ENCODE measurements around the gene PLA2G4F.

PLA2G4F gene

DNA sequence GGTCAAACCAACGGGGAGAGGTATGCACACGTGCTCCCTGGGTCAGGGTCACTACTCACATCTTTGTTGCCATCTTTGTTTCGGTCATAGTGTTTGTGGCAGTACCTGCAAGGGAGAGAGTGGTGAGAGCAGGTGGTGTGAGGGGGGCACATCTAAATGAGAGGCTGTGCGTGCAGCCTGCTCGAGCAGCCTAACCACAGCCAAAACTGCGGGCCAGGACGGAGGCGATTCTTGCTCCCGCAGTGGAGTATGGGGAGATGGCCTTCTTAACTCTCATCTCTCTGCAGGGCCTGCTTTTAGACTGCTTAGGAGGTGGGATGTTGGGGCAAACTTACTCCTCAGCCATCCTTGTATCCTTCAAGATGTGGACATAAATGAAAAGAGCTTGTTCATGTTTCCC, 6.9 kb upstream of the PLA2G4F start:
- DNase-seq, result no peak

DNA sequence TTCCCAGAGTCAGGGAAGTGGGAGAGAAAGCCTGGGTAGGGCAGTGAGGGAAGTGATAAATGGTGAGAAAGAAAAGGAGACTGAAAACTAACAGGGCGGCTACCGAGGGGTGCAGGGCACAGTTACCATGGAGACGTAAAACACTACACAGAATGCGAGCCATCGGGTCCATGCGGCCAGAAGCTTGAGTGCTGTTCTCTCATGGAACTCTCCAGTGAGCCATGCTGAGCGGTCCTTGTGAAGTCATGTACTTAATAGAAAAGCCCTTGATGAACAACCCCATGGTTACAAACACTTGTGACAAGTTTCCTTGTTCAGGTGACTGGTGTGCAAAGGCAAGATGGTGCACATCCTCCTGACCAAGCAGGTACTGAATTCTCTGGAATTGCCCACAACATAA, 3.7 kb upstream of the PLA2G4F start:
- DNase-seq, result no peak

DNA sequence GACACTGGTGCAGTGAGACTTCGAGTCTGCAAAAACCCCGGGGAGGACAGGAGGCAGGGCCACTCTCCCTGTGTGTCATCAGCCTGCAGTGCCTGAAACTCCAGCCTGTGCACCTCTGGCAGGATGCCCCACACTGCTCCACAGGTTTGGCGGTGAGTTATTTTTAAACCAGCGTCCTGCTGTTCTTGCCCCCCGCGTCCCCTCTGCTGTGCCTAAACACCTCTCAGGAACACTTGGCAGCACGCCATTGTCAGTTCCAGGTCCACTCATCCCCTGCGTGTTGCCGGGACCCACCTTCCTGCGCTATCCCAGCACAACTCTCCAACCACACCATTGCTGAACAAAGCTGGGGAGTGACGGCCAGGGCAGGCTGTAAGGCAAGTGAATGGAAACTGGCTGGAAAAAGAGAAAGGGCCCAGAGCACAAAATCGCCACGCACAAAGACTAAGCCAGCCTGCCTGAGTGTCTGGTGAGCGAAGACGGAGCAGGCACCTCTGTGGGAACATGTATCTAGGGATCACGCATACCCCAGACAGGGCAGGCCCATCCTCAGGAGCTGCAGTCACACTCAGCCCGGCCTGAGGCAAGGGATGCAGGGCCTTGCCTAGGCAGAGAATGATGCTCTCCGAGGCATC, 3.1 kb upstream of the PLA2G4F start:
- DNase-seq, result no peak

DNA sequence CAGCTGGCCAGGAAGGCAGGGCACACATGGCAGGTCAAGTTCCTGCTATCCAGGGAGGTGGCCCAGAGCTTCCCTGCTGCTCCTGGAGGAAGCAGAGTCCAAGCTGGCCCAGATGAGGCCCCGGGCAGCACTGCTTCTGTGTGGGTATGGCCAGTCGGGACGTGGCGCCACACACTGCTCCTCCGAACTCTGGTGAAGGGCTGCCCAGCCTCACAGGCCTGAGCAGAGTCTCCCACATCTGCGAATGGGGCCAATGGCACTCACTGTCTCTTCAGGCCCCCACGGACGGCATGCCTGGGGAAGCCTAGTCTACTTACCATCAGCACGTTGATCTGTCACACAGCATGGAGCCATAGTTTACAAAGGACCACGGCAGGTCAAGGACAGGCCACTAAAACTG, 2.5 kb upstream of the PLA2G4F start:
- no peak for DNase-seq

DNA sequence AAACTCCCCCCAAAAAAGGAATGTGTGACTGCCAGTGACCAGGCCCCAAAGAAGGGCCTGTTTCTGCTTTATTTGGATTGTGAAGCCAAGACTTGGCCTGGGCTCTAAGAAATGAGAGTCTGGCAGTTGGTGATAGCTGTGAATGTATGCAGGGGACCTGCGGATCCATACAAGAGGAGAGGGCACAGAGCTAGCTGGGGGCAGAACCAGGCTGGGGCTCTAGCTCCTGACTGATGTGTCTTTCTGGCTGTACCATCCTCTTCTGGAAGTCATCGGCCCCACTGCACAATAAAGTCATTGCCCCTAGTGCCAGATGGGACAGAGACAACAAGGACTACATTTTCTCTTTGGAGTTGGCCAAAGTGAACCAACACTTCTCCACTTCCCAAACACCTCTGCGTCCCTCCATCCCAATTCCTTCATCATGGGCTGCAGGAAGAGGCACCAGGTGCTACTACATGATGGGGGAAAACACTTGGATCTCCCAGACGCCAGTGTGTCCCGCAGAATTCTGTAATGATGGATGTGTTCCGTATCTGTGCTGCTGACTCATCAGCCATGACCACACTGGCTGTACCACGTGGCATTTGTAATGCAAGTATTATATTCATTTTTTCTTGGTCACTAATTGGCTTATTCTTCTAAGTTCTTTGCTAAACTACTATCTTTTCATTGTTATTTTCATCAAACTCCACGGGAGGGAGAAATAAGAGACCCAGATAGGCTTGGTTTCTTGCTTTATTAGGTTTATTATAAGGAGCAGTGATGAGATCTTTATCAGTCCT, 1.7 kb upstream of the PLA2G4F start:
- DNase-seq, result no peak

DNA sequence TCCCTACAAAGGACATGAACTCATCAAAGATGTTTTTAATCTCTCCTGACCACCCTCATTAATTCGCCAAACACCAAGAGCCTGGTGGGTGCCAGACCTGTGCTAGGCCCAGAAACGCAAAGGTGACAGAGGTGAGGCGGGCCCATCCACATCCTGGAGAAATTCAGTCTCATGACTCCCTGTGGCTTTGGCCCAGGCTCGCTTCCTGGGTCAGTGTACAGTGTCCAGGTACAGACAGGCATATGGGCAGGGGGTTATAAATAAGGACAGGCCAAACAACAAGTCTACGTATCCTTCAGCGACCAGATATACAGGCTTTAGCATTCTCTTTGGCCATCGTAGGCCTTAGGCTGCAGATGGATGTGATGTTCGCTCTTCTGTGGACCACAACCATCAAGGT, 945 bp upstream of the PLA2G4F start:
- DNase-seq, result no peak

DNA sequence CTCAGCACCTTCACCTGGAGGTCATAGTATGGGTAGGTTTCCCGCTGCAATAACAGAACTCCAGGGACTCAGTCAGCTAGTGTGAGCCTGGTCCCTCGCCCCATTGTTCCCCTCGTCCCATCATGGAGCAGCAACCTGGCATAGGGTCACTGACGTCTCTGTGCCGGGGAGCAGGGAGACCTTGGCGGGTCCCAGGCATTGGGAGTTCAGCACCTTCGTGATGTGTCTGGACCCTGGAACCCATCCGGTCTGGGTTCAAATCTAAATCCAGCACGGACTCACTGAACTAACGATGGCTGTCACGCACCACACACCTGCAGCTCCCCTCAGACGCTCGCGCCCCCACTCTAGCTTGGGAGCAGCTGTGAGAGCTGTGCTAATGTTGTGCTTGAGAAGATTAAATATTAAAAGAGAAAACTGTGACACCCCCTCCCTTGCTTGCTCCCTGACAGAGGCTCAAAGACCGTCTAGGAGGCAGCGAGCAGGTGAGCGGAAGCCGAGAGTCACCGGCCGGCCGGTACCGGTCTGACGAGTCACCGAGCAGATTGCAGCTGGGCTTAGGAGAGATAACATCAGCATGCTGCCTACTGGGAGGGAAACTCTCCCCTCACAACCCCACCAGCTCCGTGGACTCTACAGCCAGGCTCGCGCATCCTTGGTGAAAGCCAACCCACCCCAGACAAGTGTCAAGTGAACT, 742 bp downstream of the PLA2G4F start:
- no peak for DNase-seq

DNA sequence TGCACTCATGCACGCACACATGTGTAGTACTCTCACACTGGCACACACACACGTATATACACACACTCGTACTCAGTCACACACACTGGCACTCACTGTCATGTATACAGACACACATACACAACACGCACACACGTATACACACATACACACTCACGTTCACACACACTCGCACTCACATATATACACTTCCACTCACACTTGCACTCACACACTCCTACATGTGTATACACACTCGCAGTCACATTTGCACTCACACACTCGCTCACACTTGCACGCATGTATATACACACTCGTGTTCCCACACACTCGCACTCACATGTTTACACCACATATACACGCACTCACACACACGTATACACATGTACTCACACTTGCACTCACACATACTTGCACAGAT, 1.5 kb downstream of the PLA2G4F start:
- no peak for DNase-seq

DNA sequence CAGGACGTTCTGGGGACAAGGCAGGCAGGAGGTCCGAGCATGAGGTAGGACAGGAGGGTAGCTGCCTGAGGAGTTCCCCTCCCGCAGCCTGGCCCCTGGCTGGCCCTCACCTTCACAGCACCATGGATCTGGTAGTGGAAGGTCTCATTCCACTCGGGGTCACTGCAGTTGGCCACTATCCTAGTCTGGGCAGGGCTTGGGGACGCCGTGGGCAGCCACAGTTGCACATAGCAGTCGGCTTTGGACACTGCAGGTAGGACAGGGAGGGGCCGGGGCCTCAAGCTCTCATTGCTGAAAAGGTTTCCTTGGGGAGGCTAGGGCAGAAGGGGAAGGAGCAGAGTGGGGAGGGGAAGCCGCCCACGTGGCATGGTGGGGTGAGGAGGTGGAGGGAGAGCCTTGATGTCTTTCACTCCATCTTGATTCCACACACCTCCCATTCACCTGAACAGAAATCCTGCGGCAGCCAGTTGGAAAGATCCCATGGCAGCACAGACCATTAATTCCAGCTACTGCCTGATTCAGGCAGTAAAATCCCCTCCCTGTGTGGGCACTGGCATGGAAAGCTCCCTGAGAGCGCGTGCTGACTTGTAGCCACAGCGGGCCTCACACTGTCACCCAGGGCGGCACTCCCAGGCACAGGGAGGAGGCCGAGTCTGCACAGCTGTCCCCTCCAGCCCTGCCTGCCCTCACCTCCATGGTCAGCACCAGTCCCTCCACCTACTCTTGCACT, 2.1 kb downstream of the PLA2G4F start:
- DNase-seq, result no peak

DNA sequence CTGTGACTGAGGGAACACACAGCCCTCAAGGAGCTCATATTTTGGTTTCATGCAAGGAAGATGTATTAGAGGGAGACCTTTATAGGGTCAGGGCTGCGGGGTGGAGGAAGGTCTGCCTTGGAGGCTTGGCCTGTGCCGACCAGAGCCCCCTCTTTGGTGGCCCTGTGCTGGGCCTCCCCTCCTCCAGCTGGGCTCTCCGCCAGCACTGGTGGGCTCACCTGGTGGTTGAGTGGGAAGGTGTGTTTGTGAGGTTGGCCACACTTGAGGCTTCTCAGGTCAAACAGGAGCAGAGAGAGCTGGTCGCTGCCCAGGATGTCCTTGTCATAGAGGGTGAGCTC, 2.6 kb downstream of the PLA2G4F start:
- DNase-seq, result no peak

DNA sequence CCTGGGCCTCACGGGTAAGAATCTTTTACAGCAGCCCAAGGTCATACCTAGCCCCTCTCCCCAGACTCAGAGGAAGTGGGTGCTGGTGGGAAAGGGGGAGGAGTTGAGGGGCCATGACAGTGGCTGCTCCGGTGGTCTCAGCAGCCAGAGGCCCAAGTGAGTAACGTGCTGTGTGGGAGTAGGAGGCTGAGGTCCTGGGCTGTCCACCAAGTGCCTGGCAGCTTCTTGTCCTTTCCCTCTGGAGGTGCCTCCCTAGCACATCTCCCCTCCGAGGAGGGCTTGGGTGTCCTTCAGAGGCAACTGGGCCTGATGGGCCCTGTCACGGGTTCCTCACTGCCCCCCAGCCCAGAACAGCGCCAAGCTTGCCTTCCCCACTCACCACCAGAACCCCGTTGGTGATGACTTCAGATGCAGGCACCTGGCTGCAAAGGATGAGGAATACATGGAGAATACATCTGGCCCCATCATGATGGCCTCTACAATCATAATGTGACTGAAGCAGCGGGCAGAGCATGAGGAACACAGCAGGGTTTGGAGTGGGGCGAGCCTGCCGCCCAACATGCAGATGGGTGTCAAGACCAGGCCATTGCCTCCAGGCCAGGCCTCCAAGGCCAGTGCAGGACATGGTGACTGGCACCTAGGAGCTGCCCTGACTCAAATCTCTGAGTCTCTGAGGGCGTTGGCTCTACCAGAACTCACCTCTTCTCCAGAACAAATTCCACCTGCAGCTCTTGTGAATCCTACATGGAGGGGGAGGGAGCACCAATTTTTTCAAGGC, 3.3 kb downstream of the PLA2G4F start:
- no peak for DNase-seq

DNA sequence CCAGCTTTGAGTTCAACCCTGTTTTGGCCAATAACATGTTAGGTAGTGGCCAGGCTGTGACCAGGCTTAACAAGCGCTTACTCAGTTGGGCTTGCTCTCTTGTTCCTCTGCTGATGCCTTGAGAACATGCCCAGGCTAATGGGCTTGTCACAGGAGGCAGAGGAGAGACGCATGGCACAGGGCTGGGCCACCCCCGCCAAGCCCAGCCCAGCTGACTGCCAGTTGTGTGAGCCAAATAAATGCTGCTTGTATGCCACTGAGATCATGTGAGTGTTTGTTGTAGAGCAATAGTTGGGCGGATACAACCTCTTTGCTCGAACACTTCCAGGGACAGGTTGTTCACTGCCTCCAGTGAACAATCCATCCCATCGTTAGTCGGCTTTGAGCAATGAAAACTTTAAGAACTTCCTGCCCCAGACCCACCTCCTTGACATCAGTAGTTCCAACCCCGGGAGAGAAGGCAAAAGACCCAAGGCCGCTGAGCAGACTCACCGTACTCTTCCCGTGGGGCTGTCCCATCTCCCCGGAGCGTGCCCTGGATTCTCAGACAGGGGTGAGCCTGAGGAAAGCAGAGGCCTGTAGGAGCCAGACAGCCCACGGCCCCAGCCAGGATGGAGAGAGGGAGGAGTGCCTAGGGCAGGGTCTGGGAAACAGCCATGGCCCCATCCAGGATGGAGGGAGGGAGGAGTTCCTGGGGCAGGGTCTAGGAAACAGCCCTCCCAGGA, 4.1 kb downstream of the PLA2G4F start:
- DNase-seq, result no peak

DNA sequence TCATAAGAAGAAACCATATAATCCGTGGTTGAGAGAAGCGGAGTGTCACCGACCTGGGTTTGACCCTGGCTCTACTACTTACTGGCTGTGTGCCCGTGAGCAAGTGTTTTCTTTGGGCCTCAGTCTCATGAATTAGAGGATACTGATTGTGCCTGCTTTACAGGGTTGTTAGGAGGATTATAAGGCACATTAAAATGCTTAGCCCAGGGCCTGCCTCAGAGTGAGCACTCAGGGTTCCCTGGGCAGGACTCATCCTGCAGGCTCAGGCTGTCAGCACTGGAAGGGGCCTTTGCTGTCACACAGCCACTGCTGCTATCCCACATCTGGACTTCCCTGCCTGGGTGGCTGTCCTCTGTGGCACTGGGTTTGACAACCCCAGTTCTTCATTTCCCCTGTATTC, 4.7 kb downstream of the PLA2G4F start:
- DNase-seq, result no peak

DNA sequence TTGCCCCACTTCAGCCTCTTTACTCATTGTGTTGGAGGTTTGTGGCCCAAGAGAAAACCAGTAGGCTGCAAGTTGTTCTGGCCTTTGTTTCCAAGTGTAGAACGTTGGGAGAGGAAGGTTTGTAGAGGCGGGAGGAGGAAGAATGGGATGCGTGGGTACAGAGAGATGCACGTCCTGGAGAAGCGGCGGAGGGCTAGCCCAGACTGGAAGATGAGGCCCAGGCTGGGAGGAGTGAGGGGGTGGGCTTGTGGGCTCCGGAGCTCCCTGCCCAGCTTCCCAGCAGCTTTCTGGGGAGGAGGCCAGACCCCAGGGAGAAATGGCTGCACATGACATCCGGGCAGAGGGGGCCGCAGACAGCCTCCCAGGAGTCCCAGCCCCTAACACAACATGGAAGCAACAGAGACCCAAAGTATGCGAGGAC, 5.3 kb downstream of the PLA2G4F start:
- DNase-seq, result no peak

DNA sequence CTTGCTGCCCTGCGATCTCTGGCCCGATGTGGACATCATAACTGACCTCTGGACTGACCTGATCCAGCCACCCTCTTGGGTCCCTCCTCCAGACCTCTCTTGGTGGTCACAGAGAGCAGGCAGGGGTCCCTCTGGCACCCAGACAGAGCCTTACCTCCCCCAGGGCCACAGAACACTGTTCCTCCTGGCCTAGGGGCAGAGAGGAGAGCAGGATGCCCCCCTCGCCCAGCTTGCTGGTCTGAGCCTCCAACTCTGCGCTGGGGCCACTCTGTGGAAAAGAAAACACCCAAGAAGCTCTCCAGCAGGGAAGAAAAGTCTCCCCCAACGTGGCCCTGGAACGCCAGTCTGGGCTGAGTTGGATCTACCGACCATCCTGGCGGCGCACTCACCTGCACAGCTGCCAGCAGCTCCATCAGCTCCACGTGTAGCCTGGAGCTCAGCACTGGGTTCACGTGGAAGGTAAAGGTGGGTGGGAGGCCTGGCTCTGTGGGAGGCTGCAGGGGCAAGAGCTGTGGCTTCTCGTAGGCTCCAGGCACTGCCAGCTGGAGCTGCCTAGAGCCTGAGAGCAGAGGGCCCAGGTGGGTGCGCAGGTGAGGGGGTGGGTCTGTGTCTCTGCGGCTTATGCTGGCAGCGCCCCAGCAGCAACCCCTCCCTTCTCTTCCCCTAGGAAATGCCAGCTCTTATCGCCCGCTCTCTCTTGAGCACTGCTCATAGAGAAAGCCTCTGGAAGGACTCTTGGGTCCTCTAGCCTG, 6.0 kb downstream of the PLA2G4F start:
- no peak for DNase-seq

DNA sequence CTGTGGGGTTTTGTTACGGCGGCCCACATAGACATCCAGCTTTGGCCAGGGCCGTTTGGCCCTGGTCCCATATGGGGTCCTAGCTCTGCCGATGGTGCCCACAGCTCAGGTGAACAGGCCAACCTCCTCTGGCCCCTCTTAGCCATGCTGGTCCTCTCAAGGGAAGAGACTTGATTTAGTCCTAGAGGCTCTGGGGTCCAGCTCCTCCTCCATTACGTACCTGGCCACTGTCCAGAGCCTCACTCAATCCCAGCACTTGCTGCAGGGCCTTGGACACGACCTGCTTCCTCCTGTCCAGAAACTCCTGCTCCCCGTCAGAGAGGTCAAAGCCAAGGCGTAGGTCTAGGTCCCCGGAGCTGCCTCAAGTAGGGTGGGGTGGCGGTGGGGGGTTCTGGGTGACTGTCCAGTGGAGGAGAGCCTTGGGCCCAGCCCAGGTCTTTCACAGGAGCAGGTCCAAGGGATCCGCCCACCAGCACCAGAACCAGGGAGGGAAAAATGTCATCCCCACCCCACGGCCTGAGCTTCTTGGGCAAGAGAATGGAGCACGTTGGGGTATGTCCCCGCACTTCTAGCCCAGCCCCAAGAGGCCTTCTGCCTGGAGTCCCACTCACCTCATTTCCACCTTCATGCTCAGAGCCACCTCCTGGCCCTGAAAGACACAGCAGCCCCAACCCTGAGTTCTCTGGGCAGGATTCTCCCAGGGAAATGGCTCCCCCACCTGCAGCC, 6.8 kb downstream of the PLA2G4F start:
- DNase-seq, result no peak

DNA sequence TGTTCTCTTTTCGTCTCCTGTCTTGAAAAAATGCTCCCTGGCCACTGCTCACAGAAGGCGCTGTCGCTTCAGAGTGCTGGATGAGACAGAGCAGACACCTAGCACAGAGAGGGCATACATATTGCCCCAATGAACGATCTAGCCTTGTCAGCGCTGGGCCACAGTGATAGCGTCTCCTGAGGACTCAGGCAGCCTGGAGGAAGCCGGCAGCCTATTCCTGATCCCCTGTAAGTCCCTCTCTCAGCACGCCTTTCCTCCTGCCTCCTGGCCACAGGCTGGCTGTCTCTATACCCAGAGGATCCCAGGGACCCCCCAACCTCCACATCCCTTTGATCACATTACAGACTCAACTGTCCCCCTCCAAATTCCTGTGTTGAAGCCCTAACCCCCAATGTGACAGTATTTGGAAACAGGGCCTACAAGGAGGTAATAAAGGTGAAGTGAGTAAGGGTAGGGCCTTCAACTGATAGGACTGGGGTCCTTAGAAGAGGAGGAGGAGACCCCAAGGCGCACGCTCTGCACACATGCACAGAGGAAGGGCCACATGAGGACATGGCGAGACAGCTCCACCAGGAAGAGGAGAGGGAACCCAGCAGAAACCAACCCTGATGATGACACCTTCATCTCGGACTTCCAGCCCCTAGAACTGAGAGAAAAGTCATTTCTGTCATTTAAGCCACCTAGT, 7.5 kb downstream of the PLA2G4F start:
- DNase-seq, result no peak

DNA sequence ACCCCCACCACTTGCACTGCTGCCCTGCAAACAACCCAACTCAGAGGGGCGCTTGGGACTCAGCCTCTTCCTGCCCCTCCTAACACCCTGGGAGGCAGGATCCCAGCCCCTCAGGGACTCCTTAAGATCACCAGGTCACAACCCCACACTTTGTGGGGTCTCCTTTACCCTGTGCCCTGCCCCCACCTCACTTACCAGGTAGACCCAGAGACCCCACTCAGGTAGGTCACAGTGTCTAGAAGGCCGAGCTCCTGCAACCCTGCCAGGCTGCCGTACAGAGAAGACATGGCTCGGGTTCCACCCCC, 9.1 kb downstream of the PLA2G4F start:
- DNase-seq, result no peak

DNA sequence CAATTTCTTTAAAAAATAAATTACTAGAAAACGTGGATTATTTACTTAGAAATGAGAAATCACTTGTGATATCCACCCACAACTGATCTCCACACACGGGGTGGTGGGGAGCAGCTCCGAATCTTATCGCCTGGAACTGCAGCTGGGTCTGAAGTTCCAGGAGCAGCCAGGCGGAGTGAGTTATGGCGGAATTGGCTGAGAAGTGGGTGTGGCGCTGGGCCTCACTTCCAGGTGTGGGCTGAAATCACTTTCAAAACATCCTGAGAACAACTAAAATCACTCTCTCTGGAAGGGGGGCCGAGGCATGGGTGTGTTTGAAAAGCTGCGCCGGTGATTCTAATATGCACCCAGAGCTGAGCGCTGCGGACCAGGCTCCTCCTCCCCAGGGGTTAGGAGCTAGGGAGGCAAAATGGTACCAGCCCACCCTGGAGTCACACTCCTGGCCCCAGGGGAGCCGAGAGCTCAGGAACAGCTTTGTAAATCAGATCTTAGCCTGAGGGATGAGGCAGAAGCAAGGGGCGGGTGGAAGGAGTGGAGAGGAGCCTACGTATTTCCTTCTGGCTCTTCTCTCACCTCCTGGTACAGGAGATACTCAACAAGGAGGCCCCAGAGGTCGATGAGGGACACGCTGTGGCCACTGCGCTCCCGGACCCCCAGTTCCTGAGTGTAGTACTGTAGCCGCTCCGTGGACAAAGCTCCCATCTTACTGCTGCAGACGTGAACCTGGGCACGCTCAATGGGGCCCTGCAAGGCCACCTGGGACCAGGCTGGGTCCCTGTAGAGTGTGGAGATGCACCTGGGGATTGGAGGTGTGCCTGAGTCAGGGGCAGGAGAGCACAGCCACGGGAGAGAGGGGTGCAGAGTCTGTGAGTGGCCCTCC, 9.6 kb downstream of the PLA2G4F start:
- no peak for DNase-seq

Data from activated CD4-positive, alpha-beta T cell treated with anti-CD3 and anti-CD28 coated beads, Interleukin-2, amount 50 U/mL, for 16 hours (primary cell).